Tibial nerve (tissue), 4 donors: ENCODE data around the gene CD58. TPM values are rescaled to one million over a fixed set of nuclear protein-coding genes. Genes with fewer than 3 reads are reported as not detected.
"Not testable (repeated sequence)": the region's sequence is repeated elsewhere in the genome, so short reads cannot be mapped to it uniquely, and the experiment has no call there.

ENCODE experiments used
- DNase-seq, 2 donors: peaks; one replicate each; pipeline ENCODE4 v3.0.0-alpha.2; 2019; ENCODE audit warnings: low spot score in 2 of 2
- H3K27ac ChIP-seq, 4 donors: fragments of 200-600 bp; sonication (generic) in 3 of 4; one replicate each; pipeline ENCODE4 v1.5.1; 2017 to 2019; ENCODE audit warnings: mild to moderate bottlenecking in 1 of 4
- H3K27me3 ChIP-seq, 2 donors: fragments of 200-600 bp; sonication (generic) in 1 of 2; one replicate each; pipeline versions ENCODE4 v1.5.1 to v1.6.0; 2017 to 2019
- H3K36me3 ChIP-seq, 3 donors: fragments of 200-600 bp; sonication (generic); one replicate each; pipeline ENCODE4 v1.5.1; 2018 to 2019
- H3K4me1 ChIP-seq, 4 donors: fragments of 200-600 bp; sonication (generic) in 3 of 4; one replicate each; pipeline ENCODE4 v1.5.1; 2017 to 2019
- H3K4me3 ChIP-seq, 4 donors: fragments of 200-600 bp; sonication (generic) in 3 of 4; one replicate each; pipeline ENCODE4 v1.5.1; 2017 to 2019; ENCODE audit warnings: mild to moderate bottlenecking in 1 of 4, moderate library complexity in 1 of 4
- H3K9me3 ChIP-seq, 4 donors: fragments of 200-600 bp; sonication (generic) in 3 of 4; one replicate each; pipeline ENCODE4 v1.5.1; 2017 to 2019
- CTCF ChIP-seq, 5 experiments: fragments of 200-600 bp in 3 of 5; fragments of 450-650 bp in 2 of 5; sonication (generic) in 3 of 5; IDR thresholded peaks; one replicate each; pipeline ENCODE4 v1.5.1; 2016 to 2019; ENCODE audit warnings: antibody characterized with exemption in 5 of 5, mild to moderate bottlenecking in 3 of 5, moderate library complexity in 2 of 5
- EP300 ChIP-seq, 2 donors: sonication (generic); formaldehyde crosslinking; IDR thresholded peaks; one replicate each; pipeline ENCODE4 v1.6.1; 2017; ENCODE audit warnings: antibody characterized with exemption in 2 of 2, mild to moderate bottlenecking in 1 of 2
- POLR2A ChIP-seq, 2 donors: fragments of 450-650 bp; IDR thresholded peaks; one replicate each; pipeline ENCODE4 v1.6.1; 2017; ENCODE audit warnings: antibody characterized with exemption in 2 of 2, mild to moderate bottlenecking in 2 of 2, moderate library complexity in 2 of 2
- WGBS, 2 donors: methylation state at CpG; one replicate each; pipeline ENCODE4 v1.1.5; 2018; 5-methylcytosine and 5-hydroxymethylcytosine counted together
- total RNA-seq, 4 donors: library from RNA; depleted of rRNA; stranded (reverse); fragments of >200 nt; gene quantifications; one replicate each; pipeline ENCODE4 v1.1.0, GENCODE V29; 2016

CD58 gene
- total RNA-seq, 4 donors from 2014 or later: 15.9 to 36.0 (median 21.8) TPM

GRCh38 chr1:116605315-116605714 lies 34.5 kb upstream of the CD58 start:
- no peaks in the 10 kb centered on the region for H3K9me3 ChIP-seq
- H3K27me3 ChIP-seq: no peaks in the 10 kb centered on the region
- no peak overlapping the region for H3K27ac ChIP-seq
- TF ChIP-seq EP300 (IDR thresholded peaks at IDR 0.05) (no peak), CTCF (IDR thresholded peaks at IDR 0.05) (no peak), POLR2A (IDR thresholded peaks at IDR 0.05) (no peak)
- 76 to 84% methylated on average over 1 of the region's 1 CpG for WGBS, 2 donors
- H3K36me3 ChIP-seq: no peaks in the 10 kb centered on the region
- H3K4me1 ChIP-seq: no peaks in the 10 kb centered on the region
- DNase-seq: no peak
- no peak overlapping the region for H3K4me3 ChIP-seq

- not testable (repeated sequence) for H3K27me3 ChIP-seq, DNase-seq, H3K4me1 ChIP-seq, H3K27ac ChIP-seq, H3K9me3 ChIP-seq, H3K4me3 ChIP-seq, H3K36me3 ChIP-seq
- WGBS, 2 donors: 73 to 75% methylated on average over 6 of the region's 6 CpGs
These were observed 33.6 kb upstream of the CD58 start for GRCh38 chr1:116604408-116604807.

DNA sequence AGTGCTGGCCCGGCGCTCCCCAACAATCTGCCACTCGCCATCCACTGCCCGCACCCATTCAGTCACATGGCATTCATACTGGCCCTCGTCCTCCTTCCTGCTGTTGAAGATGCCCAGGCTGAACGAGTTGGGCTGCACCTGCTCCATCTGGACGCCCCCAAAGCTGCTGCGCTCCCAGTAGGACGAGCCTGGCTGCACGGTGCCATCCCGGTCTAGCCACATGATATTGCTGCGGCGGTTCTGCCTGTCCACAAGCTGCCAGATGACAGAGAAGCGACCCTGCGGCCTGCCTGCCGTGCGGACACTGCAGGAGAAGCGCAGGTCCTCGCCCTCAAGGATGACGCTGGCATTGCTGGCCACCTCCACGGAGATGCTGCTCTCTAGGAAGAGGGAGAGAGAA lies 32.8 kb upstream of the CD58 start:
- 89 to 95% methylated on average over 21 of the region's 21 CpGs for WGBS, 2 donors
- H3K27me3 ChIP-seq, H3K4me3 ChIP-seq, DNase-seq, H3K36me3 ChIP-seq, H3K9me3 ChIP-seq, H3K4me1 ChIP-seq, H3K27ac ChIP-seq: not testable (repeated sequence)

- H3K36me3 ChIP-seq, H3K27ac ChIP-seq, H3K4me1 ChIP-seq, H3K4me3 ChIP-seq, DNase-seq, H3K27me3 ChIP-seq, H3K9me3 ChIP-seq: not testable (repeated sequence)
- 82 to 86% methylated on average over 2 of the region's 2 CpGs for WGBS, 2 donors
These were observed 28.5 kb upstream of the CD58 start for GRCh38 chr1:116599369-116599768.

- not testable (repeated sequence) for H3K27me3 ChIP-seq, DNase-seq, H3K4me3 ChIP-seq, H3K36me3 ChIP-seq, H3K9me3 ChIP-seq, H3K4me1 ChIP-seq, H3K27ac ChIP-seq
- WGBS, 2 donors: 81 to 83% methylated on average over 10 to 11 of the region's 11 CpGs
These were observed 27.7 kb upstream of the CD58 start for GRCh38 chr1:116598420-116599036.

GRCh38 chr1:116597388-116597787 lies 26.6 kb upstream of the CD58 start:
- not testable (repeated sequence) for H3K4me3 ChIP-seq, H3K36me3 ChIP-seq, DNase-seq, H3K27me3 ChIP-seq, H3K9me3 ChIP-seq, H3K4me1 ChIP-seq, H3K27ac ChIP-seq
- WGBS, 2 donors: 65 to 79% methylated on average over 2 of the region's 2 CpGs

DNA sequence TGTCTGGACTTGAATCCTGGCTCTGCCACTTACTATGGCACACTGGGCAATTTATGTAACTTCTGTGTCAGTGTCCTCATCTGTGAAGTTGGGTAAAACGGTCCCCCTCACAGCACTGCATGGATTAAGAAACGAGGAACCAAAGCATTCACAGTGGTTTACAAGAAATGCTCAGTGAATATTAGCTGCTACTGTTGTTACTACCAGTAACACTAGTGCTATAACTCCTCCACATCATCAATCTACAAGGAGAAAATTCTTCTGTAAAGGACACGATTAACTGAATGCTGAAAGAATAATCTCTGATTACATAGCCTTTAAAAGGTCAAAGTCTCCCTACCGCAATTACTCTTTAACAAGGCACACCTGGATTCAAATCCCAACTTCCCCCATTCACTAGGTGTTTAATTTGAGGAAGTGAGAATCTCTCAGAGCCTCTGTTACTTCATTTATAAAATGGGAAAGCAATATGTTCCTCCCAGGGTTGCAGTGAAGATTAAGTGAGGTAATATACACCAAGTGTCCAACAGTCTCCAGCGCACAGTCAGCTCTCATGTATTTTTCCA lies 26.0 kb upstream of the CD58 start:
- H3K9me3 ChIP-seq, H3K27me3 ChIP-seq, H3K27ac ChIP-seq, DNase-seq, H3K4me3 ChIP-seq, H3K4me1 ChIP-seq, H3K36me3 ChIP-seq: not testable (repeated sequence)
- 84% methylated on average over 5 of the region's 5 CpGs for WGBS, 2 donors

- TF ChIP-seq CTCF (IDR thresholded peaks at IDR 0.05): peak; percentile 38 to 60 (median 43)
- DNase-seq: peak in 1 of 2 donors; percentile 89
- H3K4me3 ChIP-seq: peak overlapping the region in 1 of 4 donors; percentile 18
- not testable (repeated sequence) for H3K9me3 ChIP-seq, H3K27me3 ChIP-seq, H3K27ac ChIP-seq, H3K4me1 ChIP-seq, H3K36me3 ChIP-seq
- 9 to 10% methylated on average over 8 of the region's 8 CpGs for WGBS, 2 donors
These were observed 25.3 kb upstream of the CD58 start for GRCh38 chr1:116595946-116596741.
